A549 (cell line): ENCODE data around the gene ATP5PD.

Source experiments
- EP300 ChIP-seq, 2 experiments: fragments of >200 bp; sonication (Bioruptor Twin); formaldehyde crosslinking; IDR thresholded peaks; 2 replicates in 1 of 2; 3 replicates in 1 of 2; pipeline ENCODE4 v1.6.1; 2016 to 2017
- ESRRA ChIP-seq: fragments of 150-350 bp; IDR thresholded peaks from 2 replicates; pipeline ENCODE4 v1.6.1; 2014; ENCODE audit warnings: mild to moderate bottlenecking, low read length, borderline replicate concordance
- JUNB ChIP-seq: fragments of >200 bp; sonication (Bioruptor Twin); formaldehyde crosslinking; IDR thresholded peaks from 2 replicates; pipeline ENCODE4 v1.6.1; 2016
- MAFK ChIP-seq: fragments of 450-650 bp; IDR thresholded peaks from 2 replicates; pipeline ENCODE4 v1.6.1; 2014; ENCODE audit not compliant: partially characterized antibody
- NFE2L2 ChIP-seq: fragments of 150-350 bp; conservative IDR thresholded peaks from 2 replicates; pipeline ENCODE4 v1.6.1; 2014; ENCODE audit warnings: low read length
- POLR2A ChIP-seq: IDR thresholded peaks from 2 replicates; pipeline ENCODE4 v1.6.1; 2012; ENCODE audit warnings: mild to moderate bottlenecking, low read length
- RFX5 ChIP-seq: fragments of 450-650 bp; IDR thresholded peaks from 2 replicates; pipeline ENCODE4 v1.7.1; 2014; ENCODE audit warnings: antibody characterized with exemption, mild to moderate bottlenecking, moderate library complexity
- ZNF302 ChIP-seq: fragments of 250-450 bp; sonication (Bioruptor Pico); IDR thresholded peaks from 2 replicates; pipeline ENCODE4 v1.9.0; 2021; ENCODE audit warnings: inconsistent platforms, mild to moderate bottlenecking, moderate library complexity
- TF ChIP-seq, protein P1 (sequence below): fragments of >200 bp; sonication (Bioruptor Twin); formaldehyde crosslinking; IDR thresholded peaks from 3 replicates; pipeline ENCODE4 v1.5.1; 2016
- TF ChIP-seq, protein P2 (sequence below): fragments of 250-450 bp; sonication (Bioruptor Pico); IDR thresholded peaks from 2 replicates; pipeline ENCODE4 v1.5.0; 2021; ENCODE audit warnings: mild to moderate bottlenecking, moderate library complexity, borderline replicate concordance

GRCh38 chr17:75001915-75002843 lies 44.6 kb downstream of the ATP5PD start:
- TF ChIP-seq, protein P1, sequence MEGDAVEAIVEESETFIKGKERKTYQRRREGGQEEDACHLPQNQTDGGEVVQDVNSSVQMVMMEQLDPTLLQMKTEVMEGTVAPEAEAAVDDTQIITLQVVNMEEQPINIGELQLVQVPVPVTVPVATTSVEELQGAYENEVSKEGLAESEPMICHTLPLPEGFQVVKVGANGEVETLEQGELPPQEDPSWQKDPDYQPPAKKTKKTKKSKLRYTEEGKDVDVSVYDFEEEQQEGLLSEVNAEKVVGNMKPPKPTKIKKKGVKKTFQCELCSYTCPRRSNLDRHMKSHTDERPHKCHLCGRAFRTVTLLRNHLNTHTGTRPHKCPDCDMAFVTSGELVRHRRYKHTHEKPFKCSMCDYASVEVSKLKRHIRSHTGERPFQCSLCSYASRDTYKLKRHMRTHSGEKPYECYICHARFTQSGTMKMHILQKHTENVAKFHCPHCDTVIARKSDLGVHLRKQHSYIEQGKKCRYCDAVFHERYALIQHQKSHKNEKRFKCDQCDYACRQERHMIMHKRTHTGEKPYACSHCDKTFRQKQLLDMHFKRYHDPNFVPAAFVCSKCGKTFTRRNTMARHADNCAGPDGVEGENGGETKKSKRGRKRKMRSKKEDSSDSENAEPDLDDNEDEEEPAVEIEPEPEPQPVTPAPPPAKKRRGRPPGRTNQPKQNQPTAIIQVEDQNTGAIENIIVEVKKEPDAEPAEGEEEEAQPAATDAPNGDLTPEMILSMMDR, result no peak
- TF ChIP-seq MAFK, result no peak
- TF ChIP-seq NFE2L2, result no peak
- no peak for TF ChIP-seq POLR2A
- no peak for TF ChIP-seq ZNF302 (CRISPR knock-in tag)
- TF ChIP-seq, protein P2, sequence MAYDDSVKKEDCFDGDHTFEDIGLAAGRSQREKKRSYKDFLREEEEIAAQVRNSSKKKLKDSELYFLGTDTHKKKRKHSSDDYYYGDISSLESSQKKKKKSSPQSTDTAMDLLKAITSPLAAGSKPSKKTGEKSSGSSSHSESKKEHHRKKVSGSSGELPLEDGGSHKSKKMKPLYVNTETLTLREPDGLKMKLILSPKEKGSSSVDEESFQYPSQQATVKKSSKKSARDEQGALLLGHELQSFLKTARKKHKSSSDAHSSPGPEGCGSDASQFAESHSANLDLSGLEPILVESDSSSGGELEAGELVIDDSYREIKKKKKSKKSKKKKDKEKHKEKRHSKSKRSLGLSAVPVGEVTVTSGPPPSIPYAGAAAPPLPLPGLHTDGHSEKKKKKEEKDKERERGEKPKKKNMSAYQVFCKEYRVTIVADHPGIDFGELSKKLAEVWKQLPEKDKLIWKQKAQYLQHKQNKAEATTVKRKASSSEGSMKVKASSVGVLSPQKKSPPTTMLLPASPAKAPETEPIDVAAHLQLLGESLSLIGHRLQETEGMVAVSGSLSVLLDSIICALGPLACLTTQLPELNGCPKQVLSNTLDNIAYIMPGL (CRISPR knock-in tag), result no peak
- no peak for TF ChIP-seq EP300 (IDR thresholded peaks at IDR 0.05)
- TF ChIP-seq RFX5, result no peak
- no peak for TF ChIP-seq ESRRA
- TF ChIP-seq JUNB, result no peak
